ENCODE measurements around the gene C11orf24.
"Not testable (repeated sequence)": the region's sequence is repeated elsewhere in the genome, so short reads cannot be mapped to it uniquely, and the experiment has no call there.

The C11orf24 gene

DNA sequence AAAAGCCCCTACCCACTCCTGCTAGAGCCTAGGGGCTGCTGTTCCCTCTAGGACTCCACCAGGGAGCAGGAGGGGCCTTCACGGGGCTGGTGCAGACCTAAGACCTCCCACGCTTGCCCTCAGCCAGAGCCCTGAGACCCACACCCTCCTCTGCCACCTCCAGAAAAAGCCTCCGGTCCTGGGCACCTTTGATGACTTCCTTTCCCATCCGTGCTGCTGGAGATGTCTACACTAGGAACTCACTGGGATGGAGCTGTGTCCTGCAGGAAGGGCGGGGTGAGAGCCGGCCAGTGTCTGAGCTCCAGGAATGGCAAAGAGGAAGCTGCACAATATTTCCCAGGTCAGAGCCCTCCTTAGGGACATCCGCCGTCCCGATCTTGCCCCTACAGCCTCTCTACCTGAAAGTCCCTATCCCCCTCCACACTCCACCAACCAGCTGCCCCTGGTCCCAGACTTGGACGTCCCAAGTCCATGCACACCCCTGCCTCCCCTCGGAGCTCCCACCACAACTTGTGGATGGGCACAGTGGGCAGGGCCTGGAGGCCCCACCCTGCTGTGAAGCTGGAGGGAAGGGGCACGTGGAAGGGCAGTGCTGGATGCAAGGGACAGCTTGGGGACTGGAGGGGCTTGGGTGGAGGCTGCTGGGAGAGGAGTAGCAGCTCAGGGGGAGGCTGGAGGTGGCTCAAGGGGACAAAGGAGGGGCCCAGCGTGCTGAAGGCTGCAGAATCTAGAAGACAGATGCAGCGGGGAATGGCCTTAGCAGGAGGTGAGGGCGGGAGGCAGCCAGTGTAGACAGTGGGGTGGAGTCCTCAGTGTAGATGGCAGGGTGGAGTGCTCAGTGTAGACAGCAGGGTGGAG, 27.1 kb upstream of the C11orf24 start:
- no peak for DNase-seq

DNA sequence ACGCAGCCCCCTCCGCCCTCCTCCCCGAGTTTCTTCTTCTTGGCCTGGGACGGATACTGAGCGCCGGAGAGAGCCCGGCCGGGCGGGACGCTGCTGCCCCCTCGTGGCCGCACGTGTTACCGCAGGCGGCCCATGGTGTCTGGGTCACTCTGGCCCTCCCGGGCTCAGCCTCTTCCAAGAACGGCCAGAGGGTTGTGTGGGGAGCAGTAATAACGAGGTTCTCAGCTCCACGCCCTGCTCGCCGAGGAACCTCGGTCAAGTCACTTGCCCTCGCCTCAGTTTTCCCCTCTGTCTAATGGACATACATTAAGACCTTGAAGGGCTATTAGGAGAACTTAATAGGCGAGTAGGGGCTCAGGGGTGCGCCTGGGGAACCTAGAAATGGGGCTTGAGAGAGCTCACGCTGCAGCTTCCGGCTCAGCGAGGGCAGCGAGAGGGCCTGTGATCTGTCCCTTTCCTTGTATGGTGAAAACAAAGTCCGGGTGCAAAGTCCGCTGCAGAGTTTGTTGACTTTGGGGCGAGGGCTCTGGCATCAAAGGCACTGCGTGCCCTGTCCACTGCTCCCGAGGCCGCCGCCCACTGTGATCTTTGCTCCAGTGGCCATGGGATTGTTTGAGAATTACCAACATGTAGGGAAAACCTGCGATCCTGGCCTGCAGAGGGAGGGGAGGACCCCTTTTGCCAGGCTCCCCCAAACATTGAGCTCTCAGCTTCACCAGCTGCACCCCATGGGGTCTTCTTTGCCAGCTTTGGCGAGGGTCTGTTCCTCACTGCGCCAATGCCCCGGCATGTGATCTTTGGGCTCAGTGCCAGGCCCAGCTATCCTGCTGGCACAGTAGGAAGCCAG, 26.3 kb upstream of the C11orf24 start:
- DNase-seq = peak; percentile 74 to 77

DNA sequence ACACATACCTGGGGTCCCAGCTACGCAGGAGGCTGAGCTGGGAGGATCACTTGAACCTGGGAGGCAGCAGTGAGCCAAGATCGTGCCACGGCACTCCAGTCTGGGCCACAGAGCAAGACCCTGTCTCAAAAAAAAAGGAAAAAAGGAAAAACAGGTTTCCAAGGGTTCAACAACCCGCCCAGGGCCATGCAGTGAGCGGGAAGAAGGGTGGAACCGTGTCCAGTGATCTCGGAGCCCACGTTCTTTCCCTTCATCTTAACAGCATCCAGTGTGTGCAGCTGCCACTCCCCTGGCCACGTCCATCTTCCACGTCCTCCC, 25.7 kb upstream of the C11orf24 start:
- no peak for DNase-seq

DNA sequence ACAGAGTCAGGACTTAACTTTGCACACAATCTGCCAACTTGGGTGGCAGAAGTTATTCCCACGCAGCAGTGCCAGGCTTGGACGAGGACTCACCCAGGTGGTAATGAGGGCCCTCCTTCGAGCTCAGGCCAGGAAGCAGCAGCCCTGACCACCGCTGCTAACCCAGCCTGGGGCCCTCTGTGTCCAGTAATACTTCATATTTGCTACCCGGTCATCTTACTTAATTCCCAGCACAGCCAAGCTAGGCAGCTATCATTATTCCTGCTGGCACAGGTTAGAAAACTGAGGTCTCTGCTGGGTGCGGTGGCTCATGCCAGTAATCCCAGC, 25.2 kb upstream of the C11orf24 start:
- DNase-seq = no peak

DNA sequence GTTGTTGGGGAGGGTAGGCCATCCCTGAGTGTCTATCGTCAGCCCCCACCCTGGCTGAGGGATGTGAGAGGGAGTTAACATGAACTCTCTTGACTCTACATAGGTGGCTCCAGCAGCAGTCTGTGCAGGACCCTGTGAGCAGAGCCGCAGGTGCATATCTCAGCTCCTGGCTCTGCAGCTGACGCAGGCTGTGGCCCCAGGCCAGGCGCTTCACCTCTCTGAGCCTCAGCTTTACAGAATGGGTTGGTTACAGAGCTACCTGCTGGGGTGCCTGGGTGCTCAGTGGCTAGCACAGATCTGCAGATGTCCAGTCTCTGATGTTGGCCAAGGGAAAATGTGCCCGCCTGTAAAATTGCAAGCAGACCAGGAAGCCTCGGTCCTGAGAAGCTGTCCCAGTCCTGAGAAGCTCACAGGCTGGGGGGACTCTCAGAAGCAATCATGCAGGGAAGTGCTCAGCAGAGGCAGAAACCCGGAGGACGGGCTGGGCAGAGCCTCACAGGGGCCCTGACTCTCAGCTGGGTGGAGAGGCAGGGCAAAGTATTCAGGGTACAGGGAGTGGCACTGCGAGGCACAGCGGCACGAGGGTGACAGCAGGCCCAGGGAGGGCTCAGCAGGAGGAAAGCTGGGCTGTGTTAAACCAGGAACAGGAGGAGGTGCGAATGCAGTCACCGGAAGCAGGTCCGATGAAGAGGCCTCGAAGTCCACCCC, 24.7 kb upstream of the C11orf24 start:
- DNase-seq = no peak

DNA sequence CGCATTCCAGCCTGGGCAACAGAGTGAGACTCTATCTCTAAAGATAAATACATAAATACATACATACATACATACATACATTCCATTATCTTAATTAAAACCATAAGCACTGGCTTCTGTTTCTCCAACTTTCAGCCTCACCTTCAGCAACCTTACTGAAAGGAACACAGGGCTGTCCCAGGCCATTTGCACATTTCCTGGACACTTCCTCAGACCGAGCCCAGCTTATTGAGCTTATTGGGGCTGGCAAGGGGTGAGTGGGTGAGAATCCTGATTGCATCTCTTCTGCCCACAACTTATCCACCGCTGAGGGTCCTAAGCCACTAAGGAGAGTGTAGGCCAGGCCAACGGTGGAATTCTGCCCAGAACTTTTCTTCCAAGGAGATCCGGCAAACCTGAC, 24.2 kb upstream of the C11orf24 start:
- DNase-seq = no peak

DNA sequence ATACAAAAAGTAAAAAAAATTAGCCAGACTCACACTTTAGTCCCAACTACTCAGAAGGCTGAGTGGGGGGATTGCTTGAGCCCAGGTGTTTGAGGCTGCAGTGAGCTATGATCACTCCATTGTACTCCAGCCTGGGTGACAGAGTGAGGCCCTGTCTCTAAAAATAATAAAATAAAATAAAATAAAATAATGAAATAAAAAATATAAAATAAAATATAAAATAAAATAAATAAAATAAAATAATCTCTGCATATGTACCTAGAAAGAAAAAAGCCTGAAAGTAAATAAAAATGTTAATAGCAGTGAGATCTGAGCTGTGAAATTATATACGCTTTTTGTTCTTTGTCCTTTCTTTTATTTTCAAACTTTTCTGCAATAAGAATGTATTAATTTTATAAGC, 23.5 kb upstream of the C11orf24 start:
- no peak for DNase-seq

DNA sequence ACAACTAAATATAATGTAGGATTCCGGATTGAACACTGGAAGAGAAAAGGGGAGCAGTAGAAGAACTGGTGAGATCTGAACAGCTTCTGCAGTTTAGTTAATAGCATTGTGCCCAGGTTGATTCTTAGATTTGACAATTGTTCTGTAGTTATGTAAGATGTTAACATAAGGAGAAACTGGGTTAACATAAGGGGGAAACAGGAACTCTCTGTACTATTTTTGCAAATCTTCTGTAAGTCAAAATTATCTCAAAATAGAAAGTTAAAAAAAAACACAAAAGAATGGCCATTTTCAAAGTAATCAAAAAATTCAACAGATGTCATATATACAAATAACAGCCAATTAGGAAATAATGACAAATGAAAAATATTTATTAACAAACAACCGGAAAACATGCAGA, 21.9 kb upstream of the C11orf24 start:
- no peak for DNase-seq

DNA sequence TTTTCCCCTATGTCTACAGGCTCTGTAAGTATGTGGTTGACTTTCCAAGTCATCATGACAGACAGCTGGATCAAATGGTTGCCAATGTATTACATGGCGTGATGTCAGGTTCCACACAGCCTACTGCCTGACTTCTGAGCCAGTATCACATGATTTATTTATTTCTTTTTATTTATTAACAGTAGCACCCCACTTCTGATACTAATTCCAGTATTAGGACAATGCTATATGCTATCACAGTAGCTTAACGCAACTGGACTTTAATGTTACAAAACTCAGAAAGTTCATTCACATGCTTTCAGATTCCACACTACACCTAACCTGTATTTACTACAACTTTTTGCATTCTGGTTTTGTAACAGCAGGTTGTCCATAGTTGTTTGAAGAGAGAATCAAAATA, 17.7 kb upstream of the C11orf24 start:
- no peak for DNase-seq

DNA sequence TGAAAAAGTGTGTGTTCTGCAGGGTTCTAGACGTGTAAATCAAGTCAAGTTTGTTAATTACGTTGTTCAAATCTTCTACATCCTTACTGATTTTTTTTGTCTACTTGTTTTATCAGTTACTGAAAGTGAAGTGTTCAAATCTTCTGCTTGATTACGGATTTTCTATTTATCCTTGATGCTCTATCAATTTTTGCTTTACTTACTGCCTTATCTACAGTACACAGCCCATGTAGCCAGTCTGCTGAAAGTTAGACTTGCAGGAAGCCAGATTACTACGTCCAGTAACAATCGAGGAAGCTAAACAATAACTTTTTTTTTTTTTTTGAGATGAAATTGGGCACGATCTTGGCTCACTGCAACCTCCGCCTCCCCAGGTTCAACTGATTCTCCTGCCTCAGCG, 15.6 kb upstream of the C11orf24 start:
- no peak for DNase-seq

DNA sequence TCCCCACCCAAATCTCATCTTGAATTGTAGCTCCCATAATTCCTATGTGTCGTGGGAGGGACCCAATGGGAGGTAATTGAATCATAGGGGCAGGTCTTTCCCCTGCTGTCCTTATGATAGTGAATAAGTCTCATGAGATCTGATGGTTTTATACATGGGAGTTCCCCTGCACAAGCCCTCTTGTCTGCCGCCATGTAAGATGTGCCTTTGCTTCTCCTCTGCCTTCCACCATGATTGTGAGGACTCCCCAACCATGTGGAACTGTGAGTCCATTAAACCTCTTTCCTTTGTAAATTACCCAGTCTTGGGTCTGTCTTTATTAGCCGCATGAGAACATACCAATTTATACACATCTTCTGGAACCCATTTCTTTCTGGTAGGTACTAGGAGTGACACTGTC, 12.8 kb upstream of the C11orf24 start:
- not testable (repeated sequence) for DNase-seq

DNA sequence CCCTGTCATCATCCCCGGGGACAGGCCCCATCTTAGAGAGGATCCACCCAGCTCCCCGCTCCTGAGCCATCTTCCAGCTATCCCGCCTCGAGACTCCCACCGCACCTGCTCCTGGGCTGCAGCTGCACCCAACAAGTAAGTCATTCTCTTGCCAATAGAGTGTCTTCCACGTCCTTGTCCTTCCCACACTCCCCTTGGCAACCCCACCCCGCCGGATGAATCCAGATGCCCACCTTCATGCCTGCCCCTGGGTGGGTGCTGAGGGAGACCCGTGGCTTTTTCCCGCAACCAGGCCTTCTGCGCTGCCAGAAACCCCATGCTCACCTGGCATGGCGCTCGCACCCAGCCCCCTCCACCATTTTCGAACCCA, 11.1 kb upstream of the C11orf24 start:
- DNase-seq = no peak

DNA sequence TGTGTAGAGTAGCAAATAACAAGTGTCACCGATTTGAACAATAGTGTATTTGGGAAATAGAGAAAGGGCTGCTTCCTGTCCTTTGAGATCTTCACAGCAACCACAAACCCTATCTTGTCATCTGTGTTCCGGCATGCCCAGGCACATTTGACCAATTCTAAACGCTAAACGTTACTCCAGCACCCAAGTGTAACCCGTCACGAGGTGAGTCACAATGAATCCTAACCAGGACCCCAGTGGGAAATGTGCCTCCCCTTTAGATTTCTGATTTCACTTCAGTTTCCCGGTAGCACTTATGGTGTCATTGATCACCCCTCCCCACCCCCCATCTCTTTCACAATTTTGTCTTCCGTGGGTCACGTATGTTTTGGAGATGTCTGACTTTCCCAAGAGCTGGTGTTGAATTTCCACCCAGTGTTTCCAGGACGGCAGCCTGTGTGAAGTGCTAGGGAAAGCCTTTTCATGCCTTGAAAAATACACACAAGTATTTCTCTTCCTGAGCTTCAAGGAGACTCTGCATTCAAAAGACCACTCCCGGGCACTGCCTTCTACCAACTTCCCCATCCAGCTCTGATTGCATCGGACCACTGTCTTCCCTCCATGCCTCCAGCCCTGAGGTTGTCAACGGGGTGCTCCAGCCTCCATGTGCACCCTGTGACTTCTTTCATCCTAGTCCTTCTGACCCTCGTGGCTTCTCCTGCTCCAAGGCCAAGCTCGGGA, 10.5 kb upstream of the C11orf24 start:
- peak; percentile 72 to 76 for DNase-seq

DNA sequence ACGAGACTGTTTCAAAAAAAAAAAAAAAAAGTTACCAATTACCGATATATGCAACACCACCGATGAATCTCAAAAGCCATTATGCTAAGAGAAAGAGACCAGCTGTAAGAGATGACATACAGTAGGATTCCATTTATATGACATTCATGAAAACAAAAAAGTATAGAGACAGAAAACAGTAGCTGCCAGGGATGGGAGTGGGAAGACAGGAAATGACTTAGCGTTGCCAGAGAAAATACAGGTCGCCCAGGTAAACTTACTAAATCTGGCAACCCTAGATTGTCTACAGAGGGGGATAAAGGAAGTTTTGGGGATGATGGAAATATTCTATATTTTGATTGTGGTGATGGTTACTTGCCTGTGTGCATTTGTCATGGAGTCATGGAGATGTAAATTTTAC, 7.9 kb upstream of the C11orf24 start:
- DNase-seq = no peak

DNA sequence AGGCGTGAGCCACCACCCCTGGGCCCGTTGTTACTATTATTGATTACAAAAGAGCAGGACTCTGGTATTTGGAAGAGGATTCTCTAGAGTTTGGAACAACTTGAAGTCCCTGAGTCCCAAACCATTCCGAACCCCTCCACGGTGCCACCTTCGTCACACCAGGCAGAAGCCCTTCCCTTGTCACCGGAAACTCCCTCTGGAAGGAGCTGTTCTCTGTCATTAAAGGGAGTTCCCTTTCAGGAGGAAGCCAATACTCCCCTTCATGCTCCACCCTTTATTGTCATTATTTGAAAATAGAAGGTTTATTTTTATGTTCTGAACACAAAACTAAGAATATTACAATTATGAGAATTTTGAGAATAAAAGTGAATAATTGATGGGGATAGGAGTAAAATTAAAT, 5.1 kb upstream of the C11orf24 start:
- DNase-seq = no peak

DNA sequence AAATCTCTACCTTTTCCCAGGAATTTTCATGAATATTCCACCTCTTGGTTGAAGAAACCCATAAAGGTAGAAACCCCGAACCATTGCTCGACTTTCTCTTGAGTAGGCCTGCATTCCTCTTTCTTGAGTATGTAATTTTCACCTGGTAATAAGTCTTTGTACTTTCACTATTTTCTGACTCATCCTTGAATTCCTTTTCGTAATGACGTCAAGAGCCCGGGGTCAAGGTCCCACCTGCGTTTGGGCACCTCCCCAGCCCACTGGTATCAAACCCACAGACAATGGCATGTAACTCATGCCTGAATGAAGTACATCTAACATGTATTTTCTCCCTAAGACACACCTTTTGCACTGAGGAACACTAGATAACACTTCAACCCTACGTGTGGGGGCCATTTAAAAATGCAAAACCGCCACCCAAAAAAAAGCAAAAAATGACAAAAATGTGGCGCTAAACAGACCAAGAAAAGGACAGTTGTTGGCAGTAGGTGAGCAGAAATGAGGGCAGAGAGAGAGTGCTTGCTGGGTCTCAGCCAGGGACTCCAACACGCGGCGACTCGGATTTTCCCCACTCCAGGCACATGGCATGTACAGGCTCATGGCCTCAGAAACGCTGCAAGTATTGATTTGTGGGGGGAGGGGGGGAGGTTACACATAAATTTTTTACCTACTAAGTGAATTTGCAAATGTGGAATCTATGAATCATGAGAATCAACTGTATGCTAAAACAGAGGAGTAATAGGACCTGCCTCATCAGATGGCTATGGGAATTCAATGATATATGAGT, 4.1 kb upstream of the C11orf24 start:
- DNase-seq = no peak

DNA sequence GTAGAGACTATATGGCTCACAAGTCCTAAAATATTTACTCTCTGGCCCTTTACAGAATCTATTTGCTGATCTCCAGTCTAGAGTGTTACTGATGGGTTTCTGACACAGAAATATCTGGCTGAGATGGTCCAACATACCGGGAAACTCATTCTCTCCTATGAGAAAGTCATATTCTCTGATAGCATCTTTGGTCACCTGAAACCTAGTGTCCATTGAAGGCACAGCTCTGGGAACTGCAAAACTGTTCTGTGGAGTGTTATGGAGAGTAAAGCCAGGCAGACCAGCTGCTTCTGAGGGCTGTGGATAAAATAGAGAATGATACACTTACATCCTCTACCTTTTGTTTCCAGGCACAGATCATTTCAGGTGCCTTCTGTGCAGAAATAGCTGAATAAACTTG, 2.5 kb upstream of the C11orf24 start:
- no peak for DNase-seq

DNA sequence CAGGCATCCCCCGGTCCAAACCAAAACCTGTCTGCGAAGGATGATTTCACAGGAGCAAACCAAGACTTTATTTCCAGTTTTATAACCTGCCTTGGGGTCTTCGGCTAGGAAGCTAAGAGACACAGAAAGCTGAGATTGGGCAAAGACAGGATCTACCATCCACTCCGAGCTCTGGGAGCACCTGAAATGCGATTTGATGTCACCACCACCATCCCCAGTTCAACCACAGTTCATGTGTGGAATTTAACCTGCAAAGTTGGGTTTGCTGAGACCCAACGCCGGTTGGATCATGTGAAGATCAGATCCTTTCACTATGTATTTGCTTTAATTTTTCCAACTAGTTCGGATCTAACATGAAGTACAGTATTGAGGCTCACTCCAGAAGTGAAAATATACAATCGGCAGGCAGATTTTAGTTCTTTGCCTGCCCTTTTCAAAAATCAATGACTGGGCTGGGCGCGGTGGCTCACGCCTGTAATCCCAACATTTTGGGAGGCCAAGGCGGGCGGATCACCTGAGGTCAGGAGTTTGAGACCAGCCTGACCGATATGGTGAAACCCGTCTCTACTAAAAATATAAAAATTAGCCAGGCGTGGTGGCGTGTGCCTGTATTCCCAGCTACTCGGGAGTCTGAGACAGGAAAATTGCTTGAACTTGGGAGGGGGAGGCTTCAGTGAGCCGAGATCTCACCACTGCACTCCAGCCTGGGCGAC, 1.4 kb upstream of the C11orf24 start:
- no peak for DNase-seq

DNA sequence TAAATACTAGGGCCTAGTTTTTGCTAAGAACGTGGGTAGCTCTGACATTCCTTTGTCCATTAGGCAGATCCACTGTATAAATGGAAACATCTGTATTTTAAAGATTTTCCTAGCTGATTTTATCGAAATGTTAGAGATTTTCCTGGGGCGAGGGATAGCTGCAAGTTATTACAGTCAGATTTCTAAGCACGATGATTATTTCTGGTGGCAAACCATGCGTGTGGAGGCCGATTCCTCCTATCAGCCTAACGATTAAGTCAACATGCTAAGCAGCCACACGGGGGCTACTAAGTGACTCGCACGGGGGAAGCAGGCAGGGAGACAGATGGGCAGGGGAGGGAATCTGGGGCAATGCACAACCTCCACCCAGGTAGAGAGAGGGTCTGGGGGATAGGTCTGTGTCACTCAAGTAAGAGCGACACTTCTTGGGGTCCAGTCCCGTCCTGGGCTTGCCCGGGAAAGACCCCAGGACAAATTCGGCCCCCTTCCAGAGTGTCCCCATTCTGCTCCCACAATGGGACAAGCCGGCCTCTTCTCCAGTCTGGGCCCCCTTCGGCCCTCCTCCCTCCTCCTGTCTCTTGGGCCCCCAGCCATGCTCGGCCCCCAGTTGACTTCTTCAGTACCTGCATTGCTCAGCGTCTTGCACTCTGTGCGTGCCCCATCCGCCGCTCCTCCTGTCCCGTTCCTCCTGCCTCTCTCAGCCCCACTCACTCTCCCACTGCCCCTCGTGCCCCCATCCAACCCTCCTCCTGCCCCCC, 571 bp downstream of the C11orf24 start:
- DNase-seq = peak; percentile 68 to 77

DNA sequence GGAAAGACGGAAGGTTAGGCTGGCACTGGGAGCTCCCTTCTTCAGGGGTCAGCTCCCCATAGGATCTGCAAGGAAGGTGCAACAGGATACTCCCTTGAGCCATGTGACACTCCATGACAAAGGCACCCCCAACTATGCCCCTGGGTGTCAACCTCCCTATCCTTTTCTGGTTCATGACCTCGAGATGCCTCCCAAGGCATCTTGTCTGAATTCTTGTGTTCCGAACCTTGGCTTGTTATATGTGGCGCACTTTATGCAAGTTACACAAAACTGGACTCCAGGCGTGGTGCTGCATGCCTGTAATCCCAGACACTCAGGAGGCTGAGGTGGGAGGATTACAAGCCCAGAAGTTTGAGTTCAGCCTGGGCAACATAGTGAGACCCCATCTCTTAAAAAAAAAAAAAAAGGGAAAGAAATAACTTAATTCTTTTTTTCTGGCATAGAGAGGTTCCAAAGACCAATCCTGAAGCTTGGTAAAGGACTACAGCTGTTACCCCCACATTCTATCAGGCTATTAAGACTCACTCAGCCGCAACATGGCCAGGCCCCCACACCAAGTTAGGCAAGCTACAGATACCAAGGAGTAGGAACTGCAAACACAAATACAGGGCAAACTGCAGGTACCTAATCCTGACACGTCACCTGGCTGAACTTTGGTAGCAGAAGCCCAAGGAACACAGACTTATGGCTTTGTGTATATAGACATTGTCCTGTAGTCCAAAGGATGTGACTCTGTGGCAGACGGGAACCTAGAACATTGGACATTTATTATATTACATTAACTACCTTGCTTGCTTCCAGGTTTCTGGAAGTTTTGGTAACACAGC, 1.4 kb downstream of the C11orf24 start:
- DNase-seq = no peak
